Sigmoid colon (tissue), 4 donors: ENCODE measurements around the gene ASH1L.

Experiments
- CTCF ChIP-seq, 4 experiments: fragments of 450-650 bp in 3 of 4; fragments of 200-600 bp in 1 of 4; IDR thresholded peaks; one replicate each; pipeline ENCODE4 v1.5.1; 2016 to 2019; ENCODE audit warnings: antibody characterized with exemption in 4 of 4, mild to moderate bottlenecking in 3 of 4, moderate library complexity in 2 of 4
- EP300 ChIP-seq, 4 donors: sonication (generic); formaldehyde crosslinking; IDR thresholded peaks; one replicate each; pipeline ENCODE4 v1.6.1; 2017; ENCODE audit warnings: antibody characterized with exemption in 4 of 4
- POLR2A ChIP-seq, 2 donors: fragments of 450-650 bp; IDR thresholded peaks; one replicate each; pipeline ENCODE4 v1.6.1; 2016; ENCODE audit warnings: antibody characterized with exemption in 2 of 2, mild to moderate bottlenecking in 2 of 2, moderate library complexity in 2 of 2
- POLR2AphosphoS5 ChIP-seq, 4 donors: sonication (generic); formaldehyde crosslinking; IDR thresholded peaks; one replicate each; pipeline ENCODE4 v1.6.1; 2017; ENCODE audit warnings: antibody characterized with exemption in 4 of 4

DNA sequence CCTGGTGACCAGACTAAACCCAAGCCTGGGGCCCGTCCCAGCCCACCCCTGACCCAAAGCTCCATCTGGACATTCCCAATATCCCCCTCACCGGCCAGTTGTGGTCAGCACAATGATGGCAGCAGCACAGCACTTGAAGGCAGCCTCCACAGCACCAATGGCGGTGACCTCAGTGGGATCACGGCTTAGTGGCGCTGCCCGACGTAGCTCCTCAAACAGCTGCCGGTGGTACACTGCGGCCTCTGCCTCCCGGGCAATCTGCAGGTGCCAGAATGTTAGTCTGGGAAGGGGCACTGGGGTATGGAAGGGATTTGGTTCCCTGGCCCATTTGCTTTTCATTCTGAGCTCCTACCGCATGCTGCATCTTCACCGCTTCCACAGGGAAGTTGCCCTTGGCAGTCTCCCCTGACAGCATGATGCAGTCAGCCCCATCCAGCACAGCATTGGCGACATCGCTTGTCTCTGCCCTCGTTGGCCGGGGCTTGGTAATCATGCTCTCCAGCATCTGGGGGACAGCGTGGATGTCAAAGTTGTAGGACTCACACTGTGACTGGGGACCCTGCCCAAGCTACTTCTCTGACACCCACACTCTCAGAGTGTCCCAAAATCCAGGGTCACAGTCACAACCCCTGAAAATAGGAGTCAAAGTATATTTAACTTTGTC lies 269.4 kb downstream of the ASH1L start:
- TF ChIP-seq CTCF (IDR thresholded peaks at IDR 0.05) (no peak), POLR2AphosphoS5 (IDR thresholded peaks at IDR 0.05) (no peak), POLR2A (IDR thresholded peaks at IDR 0.05) (no peak), EP300 (IDR thresholded peaks at IDR 0.05) (no peak)
